HEK293 (cell line): Measurements from ENCODE around the gene JMJD4.
A peak's percentile ranks its signal among the peaks of the same experiment; 100 is the strongest.

Experiments
- GLI4 ChIP-seq: fragments of 450-650 bp; formaldehyde crosslinking; IDR thresholded peaks from 2 replicates; pipeline ENCODE4 v1.5.1; 2016; ENCODE audit warnings: missing biosample characterization, missing genetic modification characterization
- KLF8 ChIP-seq: fragments of 450-650 bp; formaldehyde crosslinking; IDR thresholded peaks from 2 replicates; pipeline ENCODE4 v1.5.1; 2016; ENCODE audit warnings: missing biosample characterization, missing genetic modification characterization
- MEIS1 ChIP-seq: sonication (generic); formaldehyde crosslinking; IDR thresholded peaks from 2 replicates; pipeline ENCODE4 v1.8.1; 2022; ENCODE audit warnings: missing genetic modification reagents, mild to moderate bottlenecking, borderline replicate concordance
- MZF1 ChIP-seq: fragments of 450-650 bp; formaldehyde crosslinking; IDR thresholded peaks from 2 replicates; pipeline ENCODE4 v1.5.1; 2017; ENCODE audit warnings: missing biosample characterization, missing genetic modification characterization, borderline replicate concordance
- OSR2 ChIP-seq: fragments of 450-650 bp; formaldehyde crosslinking; IDR thresholded peaks from 2 replicates; pipeline ENCODE4 v1.5.1; 2016; ENCODE audit warnings: missing biosample characterization, missing genetic modification characterization
- RBAK ChIP-seq: fragments of 450-650 bp; formaldehyde crosslinking; IDR thresholded peaks from 2 replicates; pipeline ENCODE4 v1.5.1; 2016; ENCODE audit warnings: missing biosample characterization, missing genetic modification characterization
- YY1 ChIP-seq: fragments of 450-650 bp; formaldehyde crosslinking; IDR thresholded peaks from 2 replicates; pipeline ENCODE4 v1.5.1; 2018; ENCODE audit warnings: missing biosample characterization, missing genetic modification characterization
- ZBTB20 ChIP-seq: fragments of 450-650 bp; formaldehyde crosslinking; IDR thresholded peaks from 2 replicates; pipeline ENCODE4 v1.5.1; 2016; ENCODE audit warnings: missing biosample characterization, missing genetic modification characterization
- ZFHX2 ChIP-seq: fragments of 450-650 bp; formaldehyde crosslinking; conservative IDR thresholded peaks from 2 replicates; pipeline ENCODE4 v1.5.1; 2016; ENCODE audit warnings: missing biosample characterization, missing genetic modification characterization
- ZIC2 ChIP-seq: fragments of 450-650 bp; formaldehyde crosslinking; IDR thresholded peaks from 2 replicates; pipeline ENCODE4 v1.5.1; 2016; ENCODE audit warnings: missing biosample characterization, missing genetic modification characterization
- ZNF121 ChIP-seq: fragments of 450-650 bp; formaldehyde crosslinking; IDR thresholded peaks from 2 replicates; pipeline ENCODE4 v1.5.1; 2016; ENCODE audit warnings: missing biosample characterization, missing genetic modification characterization
- ZNF157 ChIP-seq: fragments of 450-650 bp; formaldehyde crosslinking; IDR thresholded peaks from 2 replicates; pipeline ENCODE4 v1.5.1; 2016; ENCODE audit warnings: missing biosample characterization, missing genetic modification characterization
- ZNF184 ChIP-seq: fragments of 450-650 bp; IDR thresholded peaks from 2 replicates; pipeline ENCODE4 v1.5.1; 2018; ENCODE audit warnings: missing biosample characterization, mild to moderate bottlenecking, missing genetic modification characterization
- ZNF202 ChIP-seq: fragments of 450-650 bp; formaldehyde crosslinking; IDR thresholded peaks from 2 replicates; pipeline ENCODE4 v1.5.1; 2016; ENCODE audit warnings: missing biosample characterization, missing genetic modification characterization, borderline replicate concordance
- ZNF211 ChIP-seq: fragments of 450-650 bp; formaldehyde crosslinking; IDR thresholded peaks from 2 replicates; pipeline ENCODE4 v1.5.1; 2016; ENCODE audit warnings: low read depth, missing biosample characterization, missing genetic modification characterization
- ZNF248 ChIP-seq: fragments of 450-650 bp; formaldehyde crosslinking; IDR thresholded peaks from 2 replicates; pipeline ENCODE4 v1.5.1; 2017; ENCODE audit warnings: missing biosample characterization, missing genetic modification characterization
- ZNF335 ChIP-seq: fragments of 450-650 bp; formaldehyde crosslinking; conservative IDR thresholded peaks from 2 replicates; pipeline ENCODE4 v1.5.1; 2016; ENCODE audit warnings: missing biosample characterization, missing genetic modification characterization
- ZNF521 ChIP-seq: fragments of 450-650 bp; formaldehyde crosslinking; IDR thresholded peaks from 2 replicates; pipeline ENCODE4 v1.5.1; 2017; ENCODE audit warnings: missing biosample characterization, mild to moderate bottlenecking, missing genetic modification characterization
- ZNF610 ChIP-seq: fragments of 450-650 bp; formaldehyde crosslinking; IDR thresholded peaks from 2 replicates; pipeline ENCODE4 v1.5.1; 2016; ENCODE audit warnings: missing biosample characterization, missing genetic modification characterization, borderline replicate concordance
- ZNF629 ChIP-seq: fragments of 450-650 bp; formaldehyde crosslinking; IDR thresholded peaks from 2 replicates; pipeline ENCODE4 v1.5.1; 2017; ENCODE audit warnings: missing biosample characterization, missing genetic modification characterization
- ZNF707 ChIP-seq: fragments of 450-650 bp; formaldehyde crosslinking; IDR thresholded peaks from 2 replicates; pipeline ENCODE4 v1.5.1; 2016; ENCODE audit warnings: missing biosample characterization, missing genetic modification characterization
- ZNF747 ChIP-seq: fragments of 450-650 bp; formaldehyde crosslinking; IDR thresholded peaks from 2 replicates; pipeline ENCODE4 v1.5.1; 2016; ENCODE audit warnings: missing biosample characterization, missing genetic modification characterization
- ZSCAN30 ChIP-seq: fragments of 450-650 bp; IDR thresholded peaks from 2 replicates; pipeline ENCODE4 v1.5.1; 2018; ENCODE audit warnings: missing biosample characterization, mild to moderate bottlenecking, missing genetic modification characterization, moderate library complexity
- TF ChIP-seq, protein P1 (sequence below): fragments of 450-650 bp; formaldehyde crosslinking; conservative IDR thresholded peaks from 2 replicates; pipeline ENCODE4 v1.5.1; 2016; ENCODE audit warnings: low read depth, missing biosample characterization, missing genetic modification characterization
- TF ChIP-seq, protein P2 (sequence below): fragments of 450-650 bp; formaldehyde crosslinking; IDR thresholded peaks from 2 replicates; pipeline ENCODE4 v1.5.1; 2017; ENCODE audit warnings: missing biosample characterization, missing genetic modification characterization
- TF ChIP-seq, protein P3 (sequence below): fragments of 450-650 bp; formaldehyde crosslinking; IDR thresholded peaks from 2 replicates; pipeline ENCODE4 v1.5.1; 2017; ENCODE audit warnings: missing biosample characterization, missing genetic modification characterization
- TF ChIP-seq, protein P4 (sequence below): fragments of 450-650 bp; formaldehyde crosslinking; IDR thresholded peaks from 2 replicates; pipeline ENCODE4 v1.5.1; 2016; ENCODE audit warnings: missing biosample characterization, missing genetic modification characterization
- TF ChIP-seq, protein P5 (sequence below): fragments of 450-650 bp; formaldehyde crosslinking; IDR thresholded peaks from 2 replicates; pipeline ENCODE4 v1.5.1; 2016; ENCODE audit warnings: missing biosample characterization, missing genetic modification characterization, low read depth

JMJD4 gene

DNA sequence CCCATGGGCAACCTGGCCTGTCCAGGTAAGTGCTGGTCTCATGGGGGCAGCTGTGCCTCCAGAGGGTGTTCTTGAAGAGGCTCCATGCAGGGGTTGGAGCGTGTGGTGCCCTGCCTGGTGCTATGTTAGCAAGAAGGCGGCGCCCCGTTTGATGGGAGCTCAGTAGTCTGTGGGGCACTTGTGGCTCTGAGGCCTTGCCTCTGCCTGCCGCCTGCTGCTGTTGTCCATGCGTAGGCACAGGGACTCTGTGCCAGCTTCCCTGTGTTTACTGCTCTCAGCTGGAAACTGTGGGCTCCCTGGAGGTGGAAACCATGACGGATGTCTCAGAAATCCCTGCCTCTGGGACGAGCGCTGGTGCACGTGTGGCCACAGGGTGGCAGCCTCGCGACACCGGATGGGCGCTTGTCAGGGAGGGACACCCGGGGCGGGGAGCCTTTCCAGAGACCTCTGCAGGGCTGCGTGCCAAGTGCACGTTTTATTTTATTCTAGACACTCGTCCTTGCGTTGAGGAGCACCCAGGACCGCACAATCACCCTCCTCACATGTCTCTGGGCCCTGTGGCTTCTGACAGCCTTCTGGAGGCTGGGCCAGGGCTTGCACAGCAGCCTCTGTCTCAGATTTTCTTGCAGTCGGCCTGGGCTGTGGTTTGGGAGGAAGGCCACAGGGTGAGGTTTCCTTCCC, 27.3 kb upstream of the JMJD4 start (continued):
- TF ChIP-seq, protein P1, sequence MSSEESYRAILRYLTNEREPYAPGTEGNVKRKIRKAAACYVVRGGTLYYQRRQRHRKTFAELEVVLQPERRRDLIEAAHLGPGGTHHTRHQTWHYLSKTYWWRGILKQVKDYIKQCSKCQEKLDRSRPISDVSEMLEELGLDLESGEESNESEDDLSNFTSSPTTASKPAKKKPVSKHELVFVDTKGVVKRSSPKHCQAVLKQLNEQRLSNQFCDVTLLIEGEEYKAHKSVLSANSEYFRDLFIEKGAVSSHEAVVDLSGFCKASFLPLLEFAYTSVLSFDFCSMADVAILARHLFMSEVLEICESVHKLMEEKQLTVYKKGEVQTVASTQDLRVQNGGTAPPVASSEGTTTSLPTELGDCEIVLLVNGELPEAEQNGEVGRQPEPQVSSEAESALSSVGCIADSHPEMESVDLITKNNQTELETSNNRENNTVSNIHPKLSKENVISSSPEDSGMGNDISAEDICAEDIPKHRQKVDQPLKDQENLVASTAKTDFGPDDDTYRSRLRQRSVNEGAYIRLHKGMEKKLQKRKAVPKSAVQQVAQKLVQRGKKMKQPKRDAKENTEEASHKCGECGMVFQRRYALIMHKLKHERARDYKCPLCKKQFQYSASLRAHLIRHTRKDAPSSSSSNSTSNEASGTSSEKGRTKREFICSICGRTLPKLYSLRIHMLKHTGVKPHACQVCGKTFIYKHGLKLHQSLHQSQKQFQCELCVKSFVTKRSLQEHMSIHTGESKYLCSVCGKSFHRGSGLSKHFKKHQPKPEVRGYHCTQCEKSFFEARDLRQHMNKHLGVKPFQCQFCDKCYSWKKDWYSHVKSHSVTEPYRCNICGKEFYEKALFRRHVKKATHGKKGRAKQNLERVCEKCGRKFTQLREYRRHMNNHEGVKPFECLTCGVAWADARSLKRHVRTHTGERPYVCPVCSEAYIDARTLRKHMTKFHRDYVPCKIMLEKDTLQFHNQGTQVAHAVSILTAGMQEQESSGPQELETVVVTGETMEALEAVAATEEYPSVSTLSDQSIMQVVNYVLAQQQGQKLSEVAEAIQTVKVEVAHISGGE (tag by site-specific recombination): peak; percentile 90
- TF ChIP-seq ZNF211 (tag by site-specific recombination) (no peak), ZIC2 (tag by site-specific recombination) (peak; percentile 99), ZNF521 (tag by site-specific recombination) (no peak), ZNF335 (tag by site-specific recombination) (0 out of 2 replicates have a peak, but pooled peaks have one; percentile 41), OSR2 (tag by site-specific recombination) (no peak), ZNF157 (no peak), ZNF184 (tag by site-specific recombination) (no peak; the same call in 1 of the 2 replicates), ZNF248 (no peak), MEIS1 (CRISPR knock-in tag) (no peak), GLI4 (tag by site-specific recombination) (no peak), ZNF747 (tag by site-specific recombination) (no peak), MZF1 (tag by site-specific recombination) (no peak), ZNF121 (tag by site-specific recombination) (no peak), ZNF707 (tag by site-specific recombination) (no peak), ZNF629 (tag by site-specific recombination) (peak; percentile 83), ZFHX2 (peak; percentile 95), ZSCAN30 (peak; percentile 96), RBAK (no peak), ZNF610 (no peak; the same call in 1 of the 2 replicates), ZNF202 (no peak), YY1 (tag by site-specific recombination) (0 out of 2 replicates have a peak, but pooled peaks have one; percentile 22), ZBTB20 (tag by site-specific recombination) (0 out of 2 replicates have a peak, but pooled peaks have one; percentile 18), KLF8 (peak; percentile 63; the same call in 1 of the 2 replicates)
- TF ChIP-seq, protein P2, sequence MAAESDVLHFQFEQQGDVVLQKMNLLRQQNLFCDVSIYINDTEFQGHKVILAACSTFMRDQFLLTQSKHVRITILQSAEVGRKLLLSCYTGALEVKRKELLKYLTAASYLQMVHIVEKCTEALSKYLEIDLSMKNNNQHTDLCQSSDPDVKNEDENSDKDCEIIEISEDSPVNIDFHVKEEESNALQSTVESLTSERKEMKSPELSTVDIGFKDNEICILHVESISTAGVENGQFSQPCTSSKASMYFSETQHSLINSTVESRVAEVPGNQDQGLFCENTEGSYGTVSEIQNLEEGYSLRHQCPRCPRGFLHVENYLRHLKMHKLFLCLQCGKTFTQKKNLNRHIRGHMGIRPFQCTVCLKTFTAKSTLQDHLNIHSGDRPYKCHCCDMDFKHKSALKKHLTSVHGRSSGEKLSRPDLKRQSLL (tag by site-specific recombination): no peak
- TF ChIP-seq, protein P3, sequence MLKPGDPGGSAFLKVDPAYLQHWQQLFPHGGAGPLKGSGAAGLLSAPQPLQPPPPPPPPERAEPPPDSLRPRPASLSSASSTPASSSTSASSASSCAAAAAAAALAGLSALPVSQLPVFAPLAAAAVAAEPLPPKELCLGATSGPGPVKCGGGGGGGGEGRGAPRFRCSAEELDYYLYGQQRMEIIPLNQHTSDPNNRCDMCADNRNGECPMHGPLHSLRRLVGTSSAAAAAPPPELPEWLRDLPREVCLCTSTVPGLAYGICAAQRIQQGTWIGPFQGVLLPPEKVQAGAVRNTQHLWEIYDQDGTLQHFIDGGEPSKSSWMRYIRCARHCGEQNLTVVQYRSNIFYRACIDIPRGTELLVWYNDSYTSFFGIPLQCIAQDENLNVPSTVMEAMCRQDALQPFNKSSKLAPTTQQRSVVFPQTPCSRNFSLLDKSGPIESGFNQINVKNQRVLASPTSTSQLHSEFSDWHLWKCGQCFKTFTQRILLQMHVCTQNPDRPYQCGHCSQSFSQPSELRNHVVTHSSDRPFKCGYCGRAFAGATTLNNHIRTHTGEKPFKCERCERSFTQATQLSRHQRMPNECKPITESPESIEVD (tag by site-specific recombination): no peak
- TF ChIP-seq, protein P4, sequence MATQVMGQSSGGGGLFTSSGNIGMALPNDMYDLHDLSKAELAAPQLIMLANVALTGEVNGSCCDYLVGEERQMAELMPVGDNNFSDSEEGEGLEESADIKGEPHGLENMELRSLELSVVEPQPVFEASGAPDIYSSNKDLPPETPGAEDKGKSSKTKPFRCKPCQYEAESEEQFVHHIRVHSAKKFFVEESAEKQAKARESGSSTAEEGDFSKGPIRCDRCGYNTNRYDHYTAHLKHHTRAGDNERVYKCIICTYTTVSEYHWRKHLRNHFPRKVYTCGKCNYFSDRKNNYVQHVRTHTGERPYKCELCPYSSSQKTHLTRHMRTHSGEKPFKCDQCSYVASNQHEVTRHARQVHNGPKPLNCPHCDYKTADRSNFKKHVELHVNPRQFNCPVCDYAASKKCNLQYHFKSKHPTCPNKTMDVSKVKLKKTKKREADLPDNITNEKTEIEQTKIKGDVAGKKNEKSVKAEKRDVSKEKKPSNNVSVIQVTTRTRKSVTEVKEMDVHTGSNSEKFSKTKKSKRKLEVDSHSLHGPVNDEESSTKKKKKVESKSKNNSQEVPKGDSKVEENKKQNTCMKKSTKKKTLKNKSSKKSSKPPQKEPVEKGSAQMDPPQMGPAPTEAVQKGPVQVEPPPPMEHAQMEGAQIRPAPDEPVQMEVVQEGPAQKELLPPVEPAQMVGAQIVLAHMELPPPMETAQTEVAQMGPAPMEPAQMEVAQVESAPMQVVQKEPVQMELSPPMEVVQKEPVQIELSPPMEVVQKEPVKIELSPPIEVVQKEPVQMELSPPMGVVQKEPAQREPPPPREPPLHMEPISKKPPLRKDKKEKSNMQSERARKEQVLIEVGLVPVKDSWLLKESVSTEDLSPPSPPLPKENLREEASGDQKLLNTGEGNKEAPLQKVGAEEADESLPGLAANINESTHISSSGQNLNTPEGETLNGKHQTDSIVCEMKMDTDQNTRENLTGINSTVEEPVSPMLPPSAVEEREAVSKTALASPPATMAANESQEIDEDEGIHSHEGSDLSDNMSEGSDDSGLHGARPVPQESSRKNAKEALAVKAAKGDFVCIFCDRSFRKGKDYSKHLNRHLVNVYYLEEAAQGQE (tag by site-specific recombination): no peak
- TF ChIP-seq, protein P5, sequence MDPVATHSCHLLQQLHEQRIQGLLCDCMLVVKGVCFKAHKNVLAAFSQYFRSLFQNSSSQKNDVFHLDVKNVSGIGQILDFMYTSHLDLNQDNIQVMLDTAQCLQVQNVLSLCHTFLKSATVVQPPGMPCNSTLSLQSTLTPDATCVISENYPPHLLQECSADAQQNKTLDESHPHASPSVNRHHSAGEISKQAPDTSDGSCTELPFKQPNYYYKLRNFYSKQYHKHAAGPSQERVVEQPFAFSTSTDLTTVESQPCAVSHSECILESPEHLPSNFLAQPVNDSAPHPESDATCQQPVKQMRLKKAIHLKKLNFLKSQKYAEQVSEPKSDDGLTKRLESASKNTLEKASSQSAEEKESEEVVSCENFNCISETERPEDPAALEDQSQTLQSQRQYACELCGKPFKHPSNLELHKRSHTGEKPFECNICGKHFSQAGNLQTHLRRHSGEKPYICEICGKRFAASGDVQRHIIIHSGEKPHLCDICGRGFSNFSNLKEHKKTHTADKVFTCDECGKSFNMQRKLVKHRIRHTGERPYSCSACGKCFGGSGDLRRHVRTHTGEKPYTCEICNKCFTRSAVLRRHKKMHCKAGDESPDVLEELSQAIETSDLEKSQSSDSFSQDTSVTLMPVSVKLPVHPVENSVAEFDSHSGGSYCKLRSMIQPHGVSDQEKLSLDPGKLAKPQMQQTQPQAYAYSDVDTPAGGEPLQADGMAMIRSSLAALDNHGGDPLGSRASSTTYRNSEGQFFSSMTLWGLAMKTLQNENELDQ (tag by site-specific recombination): no peak
